Stimulated activated CD8-positive, alpha-beta memory T cell treated with anti-CD3 and anti-CD28 coated beads, Interleukin-7, amount 100 ng/mL, for 4 hours (primary cell): ENCODE measurements around the gene SPHK2.
"Not testable (repeated sequence)": the region's sequence is repeated elsewhere in the genome, so short reads cannot be mapped to it uniquely, and the experiment has no call there.

Experiments
- DNase-seq, 2 donors: peaks; one replicate each; pipeline ENCODE4 v3.0.0-alpha.2; 2020; ENCODE audit warnings: low read depth in 2 of 2

Gene SPHK2

DNA sequence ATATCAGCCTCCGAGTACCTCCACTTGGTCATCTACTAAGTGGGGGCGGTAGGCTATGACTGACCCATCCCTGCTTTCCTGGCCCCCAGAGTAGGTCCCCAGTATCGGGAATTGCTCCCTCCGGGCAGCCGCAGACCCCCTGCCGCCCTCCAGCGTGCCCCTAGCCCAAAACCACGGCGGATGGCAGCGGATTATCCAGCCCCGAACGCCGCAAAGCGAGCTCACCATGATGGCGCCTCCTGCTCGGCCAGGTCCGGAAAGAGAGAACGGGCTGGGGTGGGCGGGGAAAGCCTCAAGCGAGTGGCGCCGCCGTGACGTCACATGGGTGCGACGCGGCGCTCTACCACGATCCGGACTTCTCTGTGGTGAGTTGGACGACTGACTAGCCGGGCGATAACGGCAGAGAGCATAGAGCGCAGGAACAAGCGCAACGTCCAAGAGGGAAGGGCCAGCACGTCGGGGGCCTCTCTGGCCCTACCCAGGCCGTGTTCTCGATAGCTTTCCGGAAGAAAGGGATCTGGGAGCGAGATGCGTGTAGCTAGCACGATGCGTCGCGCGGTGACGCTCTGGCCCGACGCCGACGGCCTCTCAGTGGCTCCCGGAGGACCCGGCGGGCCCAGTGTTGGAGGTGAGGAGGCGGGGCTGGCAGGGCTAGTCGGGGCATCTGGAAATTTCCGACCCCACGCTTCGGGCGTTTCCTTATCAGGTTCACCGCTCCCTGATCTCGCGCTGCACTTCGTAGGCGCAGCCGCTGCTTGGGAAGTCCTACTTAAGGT, at the start of gene SPHK2, which contains the start of gene RPL18:
Gene SPHK2, plus strand, starts transcription at position 591 of the 776 bp plus-strand sequence. CDS start 1,009 bp downstream, outside the sequence.
Gene RPL18, minus strand, starts transcription at position 263 of the 776 bp plus-strand sequence. Its CDS starts 35 bp downstream, at position 228.
- peak; percentile 92 to 95 for DNase-seq

- DNase-seq = no peak
These were observed 49.5 kb upstream of the SPHK2 start for GRCh38 chr19:48569814-48570213.

- no peak for DNase-seq
These were observed 47.7 kb upstream of the SPHK2 start for GRCh38 chr19:48571378-48572162.

DNA sequence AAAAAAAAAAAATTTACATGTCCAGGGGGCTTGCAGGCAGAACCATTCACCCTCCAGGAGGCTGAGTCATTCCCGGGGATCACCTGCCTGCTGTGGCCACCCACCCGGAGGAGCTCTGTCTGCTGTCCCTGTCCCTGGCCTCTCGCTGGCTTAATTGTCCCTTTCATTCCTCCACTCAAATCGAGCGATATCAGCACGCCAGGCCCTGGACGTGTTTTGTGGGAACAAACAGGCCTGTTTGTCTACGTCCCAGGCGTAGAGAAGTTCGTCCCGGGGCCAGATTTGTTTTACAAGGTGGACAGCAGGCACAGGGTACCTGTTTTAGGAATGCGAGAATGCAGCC, 46.2 kb upstream of the SPHK2 start:
- DNase-seq = no peak

- no peak for DNase-seq
These were observed 43.2 kb upstream of the SPHK2 start for GRCh38 chr19:48575931-48576622.

DNA sequence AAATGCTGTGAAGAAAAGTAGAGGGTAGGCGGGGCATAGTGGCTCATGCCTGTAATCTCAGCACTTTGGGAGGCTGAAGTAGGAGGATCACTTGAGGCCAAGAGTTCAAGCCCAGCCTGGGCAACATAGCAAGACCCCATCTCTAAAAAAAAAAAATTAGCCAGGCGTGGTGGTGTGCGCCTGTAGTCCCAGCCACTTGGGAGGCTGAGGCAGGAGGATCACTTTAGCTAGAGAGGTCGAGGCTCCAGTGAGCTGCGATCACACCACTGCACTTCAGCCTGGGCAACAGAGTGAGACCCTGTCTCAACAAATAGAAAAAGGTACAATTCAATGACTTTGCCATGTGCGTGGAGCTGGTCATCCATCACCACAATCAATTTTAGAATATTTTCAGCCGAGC, 41.4 kb upstream of the SPHK2 start:
- DNase-seq = not testable (repeated sequence)

GRCh38 chr19:48578891-48579290, 40.4 kb upstream of the SPHK2 start:
- no peak for DNase-seq

DNA sequence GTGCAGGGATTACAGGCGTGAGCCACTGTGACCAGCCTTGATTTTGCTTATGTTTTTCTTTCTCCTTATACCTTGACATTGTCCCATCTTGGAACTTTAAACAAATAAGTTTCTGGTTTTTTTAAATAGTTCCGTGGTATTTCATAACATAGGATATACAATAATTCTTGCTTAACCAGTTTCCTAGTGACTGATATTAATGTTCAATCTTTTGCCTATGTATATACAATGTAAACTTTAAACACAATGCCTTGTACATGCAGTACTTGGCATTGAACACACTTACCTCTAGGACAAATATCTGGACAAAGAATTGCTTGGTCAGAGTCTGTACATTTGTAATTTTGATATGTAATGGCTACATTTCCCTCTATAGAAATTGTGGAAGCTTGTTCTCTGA, 37.1 kb upstream of the SPHK2 start:
- no peak for DNase-seq

DNA sequence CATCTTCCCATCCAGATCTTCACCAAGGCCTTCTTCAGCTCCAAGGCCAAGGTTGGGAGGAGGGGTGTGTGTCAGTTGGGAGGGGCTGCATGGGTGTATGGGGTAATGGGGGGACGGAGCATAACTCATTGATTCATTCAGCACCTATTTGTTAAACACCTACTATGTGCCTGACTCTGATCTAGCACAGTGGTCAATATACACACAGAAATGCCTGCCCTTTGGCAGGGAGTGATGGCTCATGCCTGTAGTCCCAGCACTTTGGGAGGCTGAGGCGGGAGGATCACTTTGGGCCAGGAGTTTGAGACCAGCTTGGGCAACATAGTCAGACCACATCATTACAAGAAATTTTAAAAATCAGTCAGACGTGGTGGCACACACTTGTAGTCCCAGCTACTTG, 31.9 kb upstream of the SPHK2 start:
- DNase-seq = no peak

DNA sequence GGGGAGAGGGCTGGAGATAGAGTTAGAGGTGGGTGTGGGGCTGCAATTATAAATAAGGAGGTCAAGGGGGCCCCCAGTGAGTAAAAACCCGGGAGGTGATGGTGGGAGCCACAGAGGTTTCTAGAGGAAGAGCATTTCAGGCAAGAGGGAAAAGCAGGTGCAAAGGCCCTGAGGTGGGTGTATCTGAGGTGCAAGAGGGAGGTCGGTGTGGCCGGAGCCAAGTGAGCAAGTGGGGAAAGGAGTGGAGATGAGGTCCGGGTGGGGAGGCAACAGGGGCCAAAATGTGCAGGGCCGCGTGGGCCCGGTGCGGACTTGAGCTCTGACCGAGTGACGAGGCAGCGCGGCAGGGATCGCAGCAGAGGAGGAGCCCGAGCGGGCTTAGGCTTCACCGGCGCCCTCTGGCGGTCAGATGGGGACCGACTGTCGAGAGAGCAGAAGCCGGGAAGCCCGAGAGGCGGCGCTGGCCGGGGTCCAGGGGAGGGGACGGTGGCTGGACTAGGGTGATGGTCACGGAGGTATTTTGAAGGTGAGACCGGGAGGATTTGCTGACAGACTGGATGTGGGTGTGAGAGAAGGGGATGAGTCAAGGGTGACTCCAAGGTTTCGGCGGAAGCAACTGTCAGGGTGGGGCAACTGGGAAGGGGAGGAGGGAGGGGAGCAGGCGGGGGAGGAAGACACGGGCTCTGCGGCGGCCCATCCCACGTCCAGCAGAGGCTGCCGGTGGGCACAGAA, 30.5 kb upstream of the SPHK2 start:
- DNase-seq = peak; percentile 53 to 68

DNA sequence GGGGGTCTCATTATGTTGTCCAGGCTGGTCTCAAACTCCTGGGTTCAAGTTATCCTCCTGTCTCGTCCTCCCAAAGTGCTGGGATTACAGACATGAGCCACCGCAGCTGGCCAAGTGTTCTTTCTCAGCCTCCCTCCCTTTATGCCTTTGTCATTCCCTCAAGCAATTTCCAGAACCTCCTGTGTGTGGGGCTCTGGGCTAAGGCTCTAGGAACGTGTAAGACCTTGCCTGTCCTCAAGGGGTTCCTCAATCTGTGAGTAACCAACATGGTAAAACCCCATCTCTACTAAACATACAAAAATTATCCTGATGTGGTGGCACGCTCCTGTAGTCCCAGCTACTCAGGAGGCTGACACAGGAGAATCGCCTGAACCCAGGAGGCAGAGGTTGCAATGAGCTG, 28.3 kb upstream of the SPHK2 start:
- DNase-seq = no peak

DNA sequence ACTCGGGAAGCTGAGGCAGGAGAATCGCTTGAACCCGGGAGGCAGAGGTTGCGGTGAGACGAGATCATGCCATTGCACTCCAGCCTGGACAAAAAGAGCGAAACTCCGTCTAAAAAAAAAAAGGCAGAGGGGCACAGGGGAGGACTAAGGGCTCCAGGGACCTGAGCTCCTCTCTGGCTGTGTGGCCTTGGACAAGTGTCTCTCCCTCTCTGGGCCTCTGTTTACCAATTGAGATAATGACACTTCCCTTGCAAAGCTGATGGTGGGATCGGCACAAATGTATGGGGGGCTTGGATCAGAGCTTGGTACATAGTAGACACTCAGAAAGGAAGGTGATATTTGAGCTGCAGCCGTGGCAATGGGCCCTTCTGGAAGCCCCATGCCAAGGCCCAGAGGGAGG, 24.1 kb upstream of the SPHK2 start:
- no peak for DNase-seq

GRCh38 chr19:48595833-48596232, 23.5 kb upstream of the SPHK2 start:
- no peak for DNase-seq

DNA sequence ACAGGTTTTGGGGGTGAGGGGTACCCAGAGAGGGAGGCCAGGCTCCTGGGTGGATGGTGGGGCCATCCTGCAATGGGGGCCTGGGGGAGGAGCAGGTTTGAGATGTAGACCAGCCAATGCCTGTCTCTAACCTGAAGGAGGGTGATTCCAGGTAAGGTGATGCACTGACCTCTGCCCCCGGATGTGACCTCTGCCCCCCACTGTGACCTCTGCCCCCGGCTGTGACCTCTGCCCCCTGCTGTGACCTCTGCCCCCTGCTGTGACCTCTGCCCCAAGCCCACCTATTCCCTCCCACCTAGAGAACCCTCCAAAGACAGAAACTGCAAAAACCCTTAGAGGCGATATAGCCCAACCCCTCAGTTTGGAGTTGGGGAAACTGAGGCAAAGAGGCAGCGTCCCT, 23.1 kb upstream of the SPHK2 start:
- no peak for DNase-seq

DNA sequence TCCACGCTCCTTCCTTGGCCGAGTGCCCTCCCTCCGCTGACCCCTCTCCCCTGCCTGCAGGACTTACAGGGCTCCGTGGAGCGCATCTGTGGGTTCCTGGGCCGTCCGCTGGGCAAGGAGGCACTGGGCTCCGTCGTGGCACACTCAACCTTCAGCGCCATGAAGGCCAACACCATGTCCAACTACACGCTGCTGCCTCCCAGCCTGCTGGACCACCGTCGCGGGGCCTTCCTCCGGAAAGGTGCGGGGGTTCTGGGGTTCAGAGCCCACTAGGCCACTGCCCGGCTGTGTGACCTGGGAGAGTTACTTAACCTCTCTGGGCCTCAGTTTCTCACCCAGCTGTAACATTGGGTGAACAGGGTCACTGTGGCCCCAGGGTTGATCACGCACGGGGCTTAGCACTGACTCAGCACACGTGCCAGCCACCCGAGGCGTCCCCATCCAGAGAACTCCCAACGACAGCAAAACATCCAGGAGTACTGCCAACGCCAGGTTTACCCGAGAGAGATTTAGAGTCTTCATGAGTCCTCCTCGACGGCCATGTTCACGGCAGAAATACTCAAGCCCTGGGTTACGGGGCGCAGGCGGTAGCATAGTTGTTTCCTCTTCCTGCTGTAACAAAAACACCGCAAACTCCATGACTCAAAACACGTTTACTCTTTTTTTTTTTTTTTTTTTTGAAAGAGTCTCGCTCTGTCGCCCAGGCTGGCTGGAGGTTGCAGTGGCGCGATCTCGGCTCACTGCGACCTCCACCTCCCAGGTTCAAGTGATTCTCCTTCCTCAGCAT, 22.4 kb upstream of the SPHK2 start:
- DNase-seq = no peak

- no peak for DNase-seq
These were observed 20.2 kb upstream of the SPHK2 start for GRCh38 chr19:48598996-48599700.

DNA sequence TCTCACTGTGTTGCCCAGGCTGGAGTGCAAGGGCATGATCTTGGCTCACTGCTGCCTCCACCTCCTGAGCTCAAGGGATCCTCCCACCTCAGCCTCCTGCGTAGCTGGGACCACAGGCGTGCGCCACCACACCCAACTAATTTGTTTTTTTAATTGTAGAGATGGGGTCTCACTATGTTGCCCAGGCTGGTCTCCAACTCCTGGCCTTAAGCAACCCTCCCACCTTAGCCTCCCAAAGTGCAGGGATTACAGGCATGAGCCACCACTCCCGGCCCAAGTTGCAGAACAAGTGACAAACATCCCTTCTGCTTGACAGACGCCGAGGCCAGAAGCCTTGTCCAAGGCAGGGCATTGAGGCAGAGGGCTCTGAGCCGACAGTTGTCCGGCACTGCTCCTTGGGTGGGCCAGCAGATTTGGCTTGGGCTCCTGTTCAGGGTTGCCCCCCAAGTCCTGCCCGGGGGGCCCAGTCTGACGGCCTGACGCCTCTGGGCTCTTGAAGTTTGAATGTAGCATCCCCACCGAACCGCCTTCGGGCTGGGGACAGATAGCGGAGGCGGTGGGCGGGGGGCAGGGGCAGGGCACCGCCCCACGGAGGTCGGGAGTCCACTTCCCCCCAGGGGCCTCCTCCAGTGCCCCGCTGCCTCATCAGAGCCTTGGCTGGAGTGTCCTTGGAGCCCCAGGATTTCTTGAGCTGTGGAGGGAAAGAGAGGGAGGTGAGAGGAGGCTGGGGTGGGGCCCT, 18.5 kb upstream of the SPHK2 start:
- DNase-seq = no peak

GRCh38 chr19:48603001-48603400, 16.3 kb upstream of the SPHK2 start:
- DNase-seq = no peak

- DNase-seq = no peak
These were observed 15.9 kb upstream of the SPHK2 start for GRCh38 chr19:48603449-48603848.

DNA sequence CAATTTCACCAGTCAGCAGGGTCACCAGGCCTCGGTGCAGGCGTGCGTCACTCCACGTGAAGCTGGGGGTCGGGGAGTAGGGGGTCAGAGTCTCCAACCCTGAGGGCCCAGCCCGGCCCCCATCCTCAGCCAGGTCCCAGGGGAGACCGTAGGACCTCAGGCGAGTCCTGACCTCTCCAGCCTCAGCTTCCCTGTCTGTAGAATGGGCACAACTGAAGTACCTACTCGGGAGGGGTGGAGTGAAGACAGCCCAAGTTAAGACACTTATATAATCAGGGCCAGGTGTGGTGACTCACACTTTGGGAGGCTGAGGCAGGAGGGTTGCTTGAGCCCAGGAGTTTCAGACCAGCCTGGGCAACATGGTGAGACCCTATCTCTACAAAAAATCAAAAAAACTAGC, 15.5 kb upstream of the SPHK2 start:
- DNase-seq = no peak
